ENCODE measurements around the gene TNFSF12.

- TF ChIP-seq GATA2 (IDR thresholded peaks at IDR 0.05; ENCODE audit: low read depth, low read length) (no peak), GATA3 (IDR thresholded peaks at IDR 0.05; ENCODE audit: low read depth, low read length) (no peak)
Measured at GRCh38 chr17:7591596-7591995, 42.7 kb downstream of the TNFSF12 start.

All from SH-SY5Y (cell line).